GM18511 (cell line): ENCODE results near the gene NPTX1.

Source experiments
- ATAC-seq: cut with Tn5 transposase; IDR thresholded peaks from one replicate; pipeline ENCODE4 v1.9.1; 2021; ENCODE audit warnings: mild to moderate bottlenecking, moderate library complexity; ENCODE audit not compliant: unreplicated experiment

NPTX1 gene

DNA sequence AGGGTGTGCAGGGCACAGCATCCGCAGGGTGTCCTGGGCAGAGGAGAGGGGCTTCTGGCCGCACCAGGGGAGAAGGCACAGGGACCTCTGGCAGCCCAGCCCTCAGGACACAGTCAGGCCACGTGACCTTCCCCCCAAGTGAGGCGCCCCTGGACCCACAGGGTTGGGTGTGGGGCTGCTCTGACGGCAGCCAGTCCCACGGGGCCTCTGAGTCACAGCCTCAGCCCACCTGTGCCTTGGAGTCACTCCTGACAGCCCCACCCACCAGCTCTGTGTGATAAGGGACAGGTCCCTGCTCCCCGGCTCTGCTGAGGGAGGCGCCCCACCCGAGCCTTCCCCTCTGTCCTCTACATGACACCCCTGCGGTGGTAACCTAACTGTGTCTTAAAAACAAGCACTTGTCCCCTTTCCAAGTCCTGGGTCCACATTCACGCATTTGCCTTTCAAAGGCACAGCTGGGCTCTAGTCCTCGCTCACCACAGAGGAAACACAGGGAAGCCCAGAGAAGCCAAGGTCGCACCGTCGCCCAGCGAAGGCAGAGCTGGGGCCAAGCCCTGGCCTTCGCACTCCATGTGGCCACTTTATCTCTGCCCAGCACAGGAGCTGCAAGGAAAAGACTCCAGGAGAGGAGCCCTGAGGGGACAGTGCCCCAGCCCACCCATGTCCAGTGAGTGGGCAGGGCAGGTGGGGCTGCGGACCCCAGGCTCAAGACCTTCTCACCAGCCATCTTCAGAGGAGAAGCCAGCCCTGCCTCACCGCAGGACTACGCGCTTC is 5.1 kb upstream of the NPTX1 start:
- no peak for ATAC-seq

DNA sequence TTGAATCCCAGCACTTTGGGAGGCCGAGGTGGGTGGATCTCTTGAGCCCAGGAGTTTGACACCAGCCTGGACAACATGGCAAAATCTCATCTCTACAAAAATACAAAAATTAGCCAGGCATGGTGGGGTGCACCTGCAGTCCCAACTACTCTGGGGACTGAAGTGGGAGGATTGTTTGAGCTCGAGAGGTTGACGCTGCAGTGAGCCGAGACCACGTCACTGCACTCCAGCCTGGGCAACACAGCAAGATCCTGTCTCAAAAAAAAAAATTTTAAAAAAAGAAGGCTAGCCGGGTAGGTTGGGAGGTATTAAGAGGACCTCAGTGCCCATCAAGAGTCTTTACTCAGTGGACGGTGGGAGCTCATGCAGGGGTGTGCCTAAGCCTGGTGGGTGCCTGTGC is 3.8 kb upstream of the NPTX1 start:
- ATAC-seq, result no peak

- ATAC-seq, result no peak
These were observed 2.8 kb upstream of the NPTX1 start for GRCh38 chr17:80479246-80479566.

GRCh38 chr17:80478487-80479245 is 2.3 kb upstream of the NPTX1 start:
- no peak for ATAC-seq

DNA sequence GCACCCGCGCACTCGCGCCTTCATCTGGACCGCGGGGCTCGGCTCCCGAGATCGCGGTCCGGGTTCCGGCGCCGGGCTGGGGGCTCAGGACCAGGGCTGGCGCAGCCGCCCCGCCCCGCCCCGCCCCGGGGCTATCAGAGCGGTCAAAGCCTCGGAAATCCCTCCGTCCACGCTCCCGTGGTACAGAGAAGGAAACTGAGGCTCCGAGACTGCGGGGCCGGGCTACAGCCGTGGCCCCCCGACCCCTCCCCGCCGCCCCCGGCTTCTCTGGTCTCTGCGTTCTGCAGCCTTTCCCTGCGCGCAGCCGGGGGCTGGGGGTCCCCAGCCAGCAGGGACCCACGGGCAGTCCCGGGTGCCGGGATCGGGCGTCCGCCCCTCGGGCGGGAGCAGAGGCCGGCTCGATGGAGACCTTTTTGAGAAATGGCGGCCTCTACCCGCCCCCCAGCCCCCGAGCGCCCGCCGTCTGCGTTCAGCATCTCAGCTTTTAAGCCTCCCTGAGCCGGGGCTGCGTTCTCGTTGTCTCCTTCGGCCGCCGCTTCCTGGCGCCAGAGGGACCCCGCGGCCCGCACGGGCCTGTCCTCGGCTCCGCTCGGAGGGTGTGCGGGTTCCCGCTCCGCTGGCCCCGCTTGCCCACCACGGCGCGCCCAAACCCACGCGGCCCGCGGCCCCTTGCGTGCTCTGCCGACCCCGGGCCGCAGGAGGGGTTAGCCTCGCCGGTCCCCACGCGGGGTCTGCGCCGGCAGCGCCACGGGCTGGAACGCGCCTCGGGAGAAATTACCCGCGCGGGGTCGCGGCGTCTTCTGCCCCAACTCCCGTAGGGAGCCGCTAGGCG is 1.5 kb upstream of the NPTX1 start:
- ATAC-seq, result no peak

DNA sequence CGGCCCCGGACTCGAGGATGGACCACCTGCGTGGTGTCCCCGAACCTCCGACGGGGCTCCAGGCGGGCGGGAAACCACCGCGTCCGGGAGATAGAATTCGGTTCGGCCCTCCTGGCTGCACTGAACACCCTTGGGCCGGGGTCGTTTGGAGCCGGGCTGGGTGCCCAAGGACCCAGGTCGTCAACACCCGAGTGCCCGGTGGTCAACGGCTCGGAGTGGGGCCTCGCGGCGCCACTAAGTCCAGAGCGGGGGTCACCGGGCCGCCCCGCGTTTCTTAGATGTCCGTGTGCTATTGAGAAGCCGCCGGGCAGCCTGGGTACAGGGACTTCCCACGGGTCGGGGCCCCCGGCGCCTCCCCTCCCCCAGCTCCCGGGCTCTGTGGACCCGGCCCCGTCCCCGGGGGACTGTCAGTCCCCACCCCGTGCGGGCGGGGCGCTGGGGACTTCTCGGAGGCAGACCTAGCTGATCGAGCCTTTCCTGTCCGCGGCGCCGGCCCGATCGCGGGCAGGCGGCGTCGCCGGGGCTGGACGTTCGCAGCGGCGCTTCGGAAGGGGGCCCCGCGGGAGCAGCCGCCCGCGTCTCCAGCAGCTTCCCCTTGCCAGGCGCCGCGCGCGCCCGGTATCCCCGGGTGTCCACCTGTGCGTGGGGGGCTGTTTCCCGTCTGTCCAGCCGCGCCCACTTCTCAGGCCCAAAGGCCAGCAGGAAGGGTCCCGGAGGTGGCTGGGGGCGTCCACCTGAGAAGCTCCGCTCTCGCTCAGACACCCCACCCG is 655 bp upstream of the NPTX1 start:
- no peak for ATAC-seq

DNA sequence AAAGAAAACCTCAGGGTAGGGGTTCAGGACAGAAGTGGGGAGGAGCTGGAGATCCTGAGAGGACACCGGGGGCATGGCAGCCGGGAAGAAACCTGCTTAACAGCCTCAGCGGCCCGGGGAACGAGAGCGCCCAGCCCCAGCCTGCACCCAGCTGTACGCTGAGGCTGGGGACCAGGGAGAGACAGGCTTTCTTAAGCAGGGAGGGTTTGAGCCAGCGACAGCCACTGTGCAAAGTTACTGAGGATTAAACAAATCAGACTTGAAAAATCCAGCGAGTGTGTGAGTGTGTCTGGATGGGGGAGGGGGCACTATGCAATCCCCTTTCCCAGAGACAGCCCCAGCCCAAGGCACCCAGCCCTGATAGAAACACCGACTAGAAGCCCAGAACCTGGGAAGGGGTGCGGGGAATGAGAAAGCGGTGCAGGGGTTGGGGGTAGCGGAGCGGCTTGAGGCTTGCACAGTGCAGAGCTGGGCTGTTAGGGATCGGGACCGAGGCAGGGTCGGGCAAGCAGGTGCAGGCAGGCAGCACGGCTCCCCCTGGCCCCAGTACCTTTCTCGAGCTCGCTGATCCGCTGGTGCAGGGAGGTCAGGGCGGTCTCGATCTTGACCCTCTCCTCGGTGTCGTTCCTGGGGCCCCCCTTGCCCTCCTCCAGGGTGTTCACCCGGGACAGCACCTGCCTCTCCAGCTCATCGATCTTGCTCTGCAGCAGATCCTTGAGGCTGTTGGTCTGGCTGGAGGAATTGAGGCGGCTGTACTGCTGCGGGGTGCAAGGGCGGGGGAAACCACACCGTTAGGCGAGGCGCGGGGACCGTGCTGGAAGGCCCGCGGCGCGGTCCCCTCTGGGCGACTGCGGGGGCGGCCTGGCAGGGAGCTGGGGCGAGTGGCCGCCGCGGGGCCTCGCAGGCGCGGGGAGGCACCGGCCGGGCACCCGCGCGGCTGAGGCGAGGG is 1.2 kb downstream of the NPTX1 start:
- no peak for ATAC-seq

GRCh38 chr17:80474231-80474960 is 2.0 kb downstream of the NPTX1 start:
- ATAC-seq, result no peak

DNA sequence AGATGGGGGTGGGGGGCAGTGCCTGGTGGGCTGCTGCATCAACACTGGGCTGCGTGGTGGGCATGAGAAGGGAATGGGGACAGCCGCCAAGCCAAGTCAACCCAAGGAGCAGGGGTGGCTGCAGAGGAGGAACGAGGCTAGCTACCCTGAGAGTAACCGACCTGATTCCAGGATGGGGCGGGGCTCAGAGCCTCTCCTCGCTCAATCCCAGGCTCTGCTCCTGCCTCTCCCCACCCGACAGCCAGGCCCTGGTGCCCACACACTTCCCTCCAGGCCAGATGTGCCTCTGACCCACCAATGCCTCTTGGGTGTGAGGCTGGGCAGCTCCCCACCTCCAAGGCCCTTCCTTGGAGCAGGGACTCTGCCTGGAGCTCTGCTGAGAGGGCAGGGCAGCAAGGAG is 2.7 kb downstream of the NPTX1 start:
- no peak for ATAC-seq

DNA sequence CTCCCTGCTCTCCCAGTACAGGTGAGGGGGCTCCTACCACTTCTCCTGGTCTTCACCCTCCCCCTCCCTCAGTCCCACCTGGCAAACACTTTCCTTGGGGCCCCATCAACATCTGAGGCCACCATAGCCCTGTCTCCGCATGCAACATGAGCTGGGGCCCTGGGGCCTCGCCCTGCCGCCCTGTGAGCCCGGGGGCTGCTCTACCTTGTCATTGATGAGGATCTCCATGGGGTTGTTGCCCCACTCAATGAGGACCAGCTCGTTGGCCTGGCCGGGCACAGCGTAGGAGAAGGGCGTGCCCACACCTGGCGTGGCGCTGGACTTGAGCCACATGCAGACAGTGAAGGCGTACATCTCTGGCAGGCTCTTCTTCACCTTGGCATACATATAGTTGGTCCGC is 3.4 kb downstream of the NPTX1 start:
- ATAC-seq, result no peak

DNA sequence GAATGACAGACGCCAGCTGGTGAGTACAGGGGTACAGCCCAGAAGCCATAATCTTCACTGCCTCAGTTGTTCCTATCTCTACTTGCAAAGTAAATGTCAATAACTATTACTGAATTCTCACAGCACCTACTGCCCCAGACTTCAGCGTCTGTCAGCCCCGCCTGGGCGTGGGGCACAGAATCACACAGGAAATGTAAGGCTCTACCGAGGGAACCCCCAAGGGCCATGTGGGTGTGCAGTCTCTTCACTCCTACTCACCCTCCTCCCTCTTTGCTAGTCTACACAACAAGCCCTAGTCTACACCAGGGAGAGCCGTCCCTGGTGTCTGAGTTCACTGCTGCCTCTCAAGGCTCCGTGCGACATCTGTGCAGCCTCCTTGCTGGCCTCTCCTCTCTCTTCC is 4.5 kb downstream of the NPTX1 start:
- no peak for ATAC-seq

DNA sequence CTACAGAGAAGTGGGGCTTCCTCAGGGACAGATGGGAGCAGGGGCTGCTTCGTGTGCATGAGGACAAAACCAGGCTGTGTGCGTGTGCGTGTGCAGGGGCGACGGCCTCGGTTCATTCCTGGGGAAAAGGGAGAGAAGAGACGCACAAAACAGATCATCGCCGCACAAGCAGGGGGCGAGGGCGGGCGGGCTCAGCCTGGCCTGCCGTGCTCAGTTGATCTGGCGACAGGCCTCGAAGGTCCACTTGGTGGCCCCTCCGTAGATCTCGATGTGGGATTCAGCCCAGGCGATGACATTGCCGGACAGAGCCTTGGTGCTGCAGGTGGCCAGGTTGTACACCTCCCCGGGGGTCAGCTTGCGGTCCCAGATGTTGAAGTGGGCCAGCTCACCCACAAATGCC is 5.8 kb downstream of the NPTX1 start:
- ATAC-seq, result no peak

- no peak for ATAC-seq
These were observed 6.7 kb downstream of the NPTX1 start for GRCh38 chr17:80469667-80470066.

DNA sequence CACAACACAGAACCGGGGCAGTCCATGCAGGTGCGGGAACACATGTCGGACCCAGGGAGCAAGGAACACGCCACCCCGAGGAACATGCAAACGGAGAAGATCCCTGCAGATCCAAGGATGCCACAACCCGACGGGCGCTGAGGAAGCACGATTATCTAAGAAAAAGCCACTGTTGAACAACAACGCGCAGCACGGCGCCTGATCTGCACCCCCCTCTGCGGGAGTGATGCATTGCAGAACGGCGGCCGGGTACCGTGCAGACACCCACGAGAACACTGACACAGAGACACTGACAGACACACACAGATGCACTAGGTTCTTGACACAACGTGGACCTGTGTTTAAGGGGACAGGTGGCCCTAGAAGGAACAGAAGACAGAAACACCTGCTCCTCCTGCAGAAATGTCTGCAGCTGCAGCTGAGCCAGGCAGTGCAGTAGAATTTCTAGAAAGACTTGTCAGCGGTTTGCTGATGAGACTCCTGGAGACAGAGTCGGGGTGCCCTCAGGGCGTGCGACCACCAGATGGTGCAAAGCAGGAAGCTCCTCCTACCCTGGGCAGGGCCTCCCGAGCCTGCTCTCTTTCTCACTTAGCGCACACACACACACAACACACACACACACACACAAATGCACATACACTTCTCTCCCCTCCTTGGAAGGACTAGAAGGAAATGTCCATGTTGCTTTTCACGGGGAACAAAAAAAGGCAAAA is 7.5 kb downstream of the NPTX1 start:
- ATAC-seq, result no peak

- no peak for ATAC-seq
These were observed 8.2 kb downstream of the NPTX1 start for GRCh38 chr17:80468242-80468641.

GRCh38 chr17:80466188-80466705 is 10.2 kb downstream of the NPTX1 start:
- no peak for ATAC-seq

DNA sequence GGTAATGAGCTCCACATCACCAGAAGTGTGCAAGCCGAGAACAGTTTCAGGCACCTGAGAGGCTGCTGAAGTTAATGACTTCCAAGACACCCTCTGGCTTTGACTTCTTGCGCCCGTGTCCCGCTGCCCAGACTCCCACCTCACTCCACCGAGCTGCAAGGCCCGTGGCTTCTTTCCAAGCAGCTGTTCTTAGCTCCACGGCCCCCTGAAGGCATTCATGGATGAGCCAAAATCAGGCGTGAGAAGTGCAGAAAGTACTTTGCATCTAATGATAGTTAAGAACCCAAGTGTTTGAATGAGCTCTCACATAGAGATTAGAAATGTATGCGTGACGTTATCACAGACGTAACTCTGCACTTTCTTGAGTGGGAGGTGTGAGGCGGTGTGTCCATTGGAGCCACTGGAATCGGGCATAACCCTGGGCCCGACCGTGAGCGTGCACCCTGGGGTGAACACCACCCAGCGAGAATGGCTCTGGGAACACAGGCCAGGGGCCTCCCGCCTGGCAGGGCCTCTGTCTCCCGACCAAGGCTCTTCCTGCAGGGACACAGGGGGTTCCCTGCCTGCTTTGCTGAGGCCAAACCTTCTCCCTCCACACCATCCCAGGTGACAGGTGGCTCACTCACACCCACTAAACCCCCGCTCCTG is 11.0 kb downstream of the NPTX1 start:
- ATAC-seq, result no peak

- ATAC-seq, result no peak
These were observed 11.9 kb downstream of the NPTX1 start for GRCh38 chr17:80464486-80464885.
